Endothelial cell (in vitro differentiated cells): ENCODE data around the gene TP53TG5. TPM values are rescaled to one million over a fixed set of nuclear protein-coding genes. Genes with fewer than 3 reads are reported as not detected.

Experiments
- DNase-seq: peaks from one replicate; pipeline ENCODE4 v3.0.0; 2021; ENCODE audit warnings: low spot score
- H3K27ac Mint-ChIP-seq: one replicate; pipeline ENCODE4 v1.8.0; 2021; ENCODE audit warnings: mixed read lengths, inconsistent platforms; ENCODE audit not compliant: unreplicated experiment
- H3K27me3 Mint-ChIP-seq: one replicate; pipeline ENCODE4 v1.8.0; 2021; ENCODE audit warnings: mild to moderate bottlenecking, moderate library complexity, mixed read lengths, inconsistent platforms; ENCODE audit not compliant: unreplicated experiment
- H3K36me3 Mint-ChIP-seq: one replicate; pipeline ENCODE4 v1.8.0; 2021; ENCODE audit warnings: mild to moderate bottlenecking, low read depth, mixed read lengths, inconsistent platforms; ENCODE audit not compliant: unreplicated experiment
- H3K4me1 Mint-ChIP-seq: one replicate; pipeline ENCODE4 v1.8.0; 2021; ENCODE audit warnings: mild to moderate bottlenecking, mixed read lengths, inconsistent platforms; ENCODE audit not compliant: unreplicated experiment
- H3K4me3 Mint-ChIP-seq: one replicate; pipeline ENCODE4 v1.8.0; 2021; ENCODE audit warnings: mild to moderate bottlenecking, mixed read lengths, inconsistent platforms; ENCODE audit not compliant: unreplicated experiment
- H3K9me3 Mint-ChIP-seq: one replicate; pipeline ENCODE4 v1.8.0; 2021; ENCODE audit warnings: mixed read lengths, inconsistent platforms; ENCODE audit not compliant: unreplicated experiment
- long read RNA-seq: library from polyadenylated mRNA; unstranded; transcript quantifications from one replicate; pipeline ENCODE4 v2.0.0, GENCODE V29; 2020; ENCODE audit not compliant: unreplicated experiment
- total RNA-seq: library from RNA; stranded (reverse); fragmentation: NEBNext Ultra II Directional; extraction: Animal tissue kit (Norgen Biotek cat#: 25700); gene quantifications from one replicate; pipeline ENCODE4 v1.2.1, GENCODE V29; 2021; ENCODE audit not compliant: unreplicated experiment
- TF ChIP-seq, protein P1 (sequence below): fragments of 200-600 bp; sonication (generic); IDR thresholded peaks from one replicate; pipeline ENCODE4 v1.5.0; 2021; ENCODE audit warnings: antibody characterized with exemption; ENCODE audit not compliant: unreplicated experiment

Gene TP53TG5
- not detected for total RNA-seq
- long read RNA-seq: 0 reads

DNA sequence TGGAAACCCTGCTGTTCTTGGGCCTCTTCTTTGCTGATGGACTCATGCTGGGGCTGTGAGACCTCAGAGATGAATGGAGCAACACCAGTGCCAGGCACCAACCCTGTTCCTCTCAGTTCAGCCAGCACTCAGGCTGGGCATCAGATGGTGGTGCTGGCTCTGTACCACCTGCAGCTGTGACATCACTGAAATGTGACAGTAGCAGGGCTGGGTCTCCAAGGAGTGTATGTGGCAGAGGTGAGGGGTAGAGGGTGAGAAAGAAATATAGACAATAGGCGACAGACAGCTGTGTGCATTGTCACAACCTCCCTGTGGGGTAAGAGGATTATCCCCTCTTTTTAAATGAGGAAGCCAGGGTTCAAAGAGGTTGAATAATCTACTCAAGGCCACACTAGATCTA lies at the start of gene TP53TG5:
TP53TG5 (minus strand) TSS at position 135 of the 400 bp plus-strand sequence; CDS start at position 46, 89 bp downstream.
- H3K36me3 Mint-ChIP-seq: no peaks in the 10 kb centered on the region
- H3K4me3 Mint-ChIP-seq: no peak within 1 kb of the TSS
- TF ChIP-seq, protein P1, sequence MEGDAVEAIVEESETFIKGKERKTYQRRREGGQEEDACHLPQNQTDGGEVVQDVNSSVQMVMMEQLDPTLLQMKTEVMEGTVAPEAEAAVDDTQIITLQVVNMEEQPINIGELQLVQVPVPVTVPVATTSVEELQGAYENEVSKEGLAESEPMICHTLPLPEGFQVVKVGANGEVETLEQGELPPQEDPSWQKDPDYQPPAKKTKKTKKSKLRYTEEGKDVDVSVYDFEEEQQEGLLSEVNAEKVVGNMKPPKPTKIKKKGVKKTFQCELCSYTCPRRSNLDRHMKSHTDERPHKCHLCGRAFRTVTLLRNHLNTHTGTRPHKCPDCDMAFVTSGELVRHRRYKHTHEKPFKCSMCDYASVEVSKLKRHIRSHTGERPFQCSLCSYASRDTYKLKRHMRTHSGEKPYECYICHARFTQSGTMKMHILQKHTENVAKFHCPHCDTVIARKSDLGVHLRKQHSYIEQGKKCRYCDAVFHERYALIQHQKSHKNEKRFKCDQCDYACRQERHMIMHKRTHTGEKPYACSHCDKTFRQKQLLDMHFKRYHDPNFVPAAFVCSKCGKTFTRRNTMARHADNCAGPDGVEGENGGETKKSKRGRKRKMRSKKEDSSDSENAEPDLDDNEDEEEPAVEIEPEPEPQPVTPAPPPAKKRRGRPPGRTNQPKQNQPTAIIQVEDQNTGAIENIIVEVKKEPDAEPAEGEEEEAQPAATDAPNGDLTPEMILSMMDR: no peak
- H3K9me3 Mint-ChIP-seq: no peaks in the 10 kb centered on the region
- H3K27ac Mint-ChIP-seq: no peak within 1 kb of the TSS
- no peaks in the 10 kb centered on the region for H3K4me1 Mint-ChIP-seq
- DNase-seq: no peak
- H3K27me3 Mint-ChIP-seq: peaks cover 1% of the 10 kb centered on the region

DNA sequence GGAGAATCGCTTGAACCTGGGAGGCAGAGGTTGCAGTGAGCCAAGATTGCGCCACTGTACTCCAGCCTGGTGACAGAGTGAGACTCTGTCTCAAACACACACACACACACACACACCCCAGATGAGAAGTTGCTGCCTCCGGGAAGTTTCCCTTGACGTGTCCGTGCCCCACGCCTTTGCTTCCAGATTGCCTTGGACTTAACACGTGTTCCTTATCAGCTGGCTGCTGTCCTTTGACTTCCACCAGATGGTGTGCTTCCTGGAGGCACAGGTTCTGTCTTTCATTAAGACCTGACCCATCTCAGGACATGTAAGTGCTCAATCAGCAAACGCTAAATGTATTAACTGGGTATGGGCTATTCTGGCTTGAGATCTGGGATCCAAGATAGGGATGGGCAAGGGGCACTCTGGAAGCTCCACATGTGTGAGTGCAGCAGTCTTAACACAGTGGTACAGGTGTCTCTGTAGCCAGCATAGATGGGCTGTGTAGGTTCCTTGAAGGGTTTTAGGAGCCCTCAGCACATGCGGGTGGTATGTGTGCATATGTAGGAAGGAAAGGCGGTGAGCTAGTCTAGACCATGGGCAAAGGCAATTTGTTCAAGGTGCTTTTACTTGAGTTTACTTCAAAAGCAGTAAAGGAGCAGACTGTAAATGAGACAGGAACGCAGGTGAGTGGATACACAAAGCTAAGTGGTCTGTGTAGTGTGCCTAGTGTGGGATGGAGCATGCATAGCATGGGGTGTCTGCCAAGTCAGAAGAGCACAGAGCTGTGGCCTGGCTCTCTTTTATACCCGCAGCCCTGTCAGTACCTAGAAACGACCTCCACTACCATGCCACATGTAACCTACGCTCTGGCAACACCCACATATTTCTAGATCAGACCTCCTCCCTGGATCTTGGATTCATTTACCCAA lies 49.4 kb upstream of the TP53TG5 start:
- TF ChIP-seq, protein P1: no peak
- H3K27ac Mint-ChIP-seq: no peak overlapping the region
- peaks cover 2% of the 10 kb centered on the region for H3K27me3 Mint-ChIP-seq
- peaks cover 3% of the 10 kb centered on the region for H3K4me1 Mint-ChIP-seq
- peaks cover 18% of the 10 kb centered on the region for H3K36me3 Mint-ChIP-seq
- no peak for DNase-seq
- H3K9me3 Mint-ChIP-seq: no peaks in the 10 kb centered on the region
- no peak overlapping the region for H3K4me3 Mint-ChIP-seq

DNA sequence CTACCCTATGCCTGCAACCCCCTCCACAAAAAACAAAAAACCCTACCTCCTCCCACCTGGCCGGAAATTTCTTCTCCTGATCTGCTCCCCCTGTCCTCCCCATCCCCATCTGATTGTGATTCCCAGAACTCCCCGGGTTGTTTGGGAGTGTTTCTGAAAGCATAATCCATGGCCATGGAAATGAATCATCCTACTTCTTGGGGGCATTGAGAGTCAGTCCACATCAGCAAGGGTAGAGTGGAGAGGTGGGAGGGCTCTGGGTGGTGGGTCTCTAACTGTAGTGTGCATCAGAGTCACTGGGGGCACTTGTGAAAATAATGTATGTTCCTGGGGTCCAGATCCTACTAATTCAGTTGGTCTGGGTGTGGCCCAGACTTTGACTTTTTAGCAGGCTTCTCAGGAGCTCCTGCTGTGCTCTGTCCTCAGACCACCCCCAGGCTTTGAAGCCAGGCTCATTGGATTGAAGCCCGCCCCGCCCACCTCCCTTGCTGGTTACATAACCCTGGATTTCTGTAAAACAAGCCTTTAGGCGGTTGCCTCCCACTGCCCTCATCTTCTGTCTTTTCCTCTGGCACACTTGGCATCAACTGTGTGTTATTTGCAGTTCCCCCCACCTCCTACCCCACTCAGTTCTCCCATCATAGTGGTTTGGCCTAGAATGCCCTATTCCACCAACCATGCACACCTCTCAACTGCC lies 48.3 kb upstream of the TP53TG5 start:
- TF ChIP-seq, protein P1: no peak
- H3K4me3 Mint-ChIP-seq: no peak overlapping the region
- peaks cover 1% of the 10 kb centered on the region for H3K27me3 Mint-ChIP-seq
- no peak for DNase-seq
- peaks cover 3% of the 10 kb centered on the region for H3K4me1 Mint-ChIP-seq
- no peaks in the 10 kb centered on the region for H3K9me3 Mint-ChIP-seq
- H3K36me3 Mint-ChIP-seq: peaks cover 18% of the 10 kb centered on the region
- no peak overlapping the region for H3K27ac Mint-ChIP-seq

DNA sequence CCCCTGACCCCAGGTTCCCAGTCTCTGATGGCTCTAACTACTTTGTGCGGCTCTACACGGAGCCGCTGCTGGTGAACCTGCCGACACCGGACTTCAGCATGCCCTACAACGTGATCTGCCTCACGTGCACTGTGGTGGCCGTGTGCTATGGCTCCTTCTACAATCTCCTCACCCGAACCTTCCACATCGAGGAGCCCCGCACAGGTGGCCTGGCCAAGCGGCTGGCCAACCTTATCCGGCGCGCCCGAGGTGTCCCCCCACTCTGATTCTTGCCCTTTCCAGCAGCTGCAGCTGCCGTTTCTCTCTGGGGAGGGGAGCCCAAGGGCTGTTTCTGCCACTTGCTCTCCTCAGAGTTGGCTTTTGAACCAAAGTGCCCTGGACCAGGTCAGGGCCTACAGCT lies 47.4 kb upstream of the TP53TG5 start:
- H3K36me3 Mint-ChIP-seq: peaks cover 22% of the 10 kb centered on the region
- DNase-seq: no peak
- no peak overlapping the region for H3K4me3 Mint-ChIP-seq
- no peaks in the 10 kb centered on the region for H3K9me3 Mint-ChIP-seq
- H3K27ac Mint-ChIP-seq: no peak overlapping the region
- TF ChIP-seq, protein P1: no peak
- H3K4me1 Mint-ChIP-seq: peaks cover 5% of the 10 kb centered on the region
- no peaks in the 10 kb centered on the region for H3K27me3 Mint-ChIP-seq
